ENCODE results near the gene ENGASE.

ENGASE gene

DNA sequence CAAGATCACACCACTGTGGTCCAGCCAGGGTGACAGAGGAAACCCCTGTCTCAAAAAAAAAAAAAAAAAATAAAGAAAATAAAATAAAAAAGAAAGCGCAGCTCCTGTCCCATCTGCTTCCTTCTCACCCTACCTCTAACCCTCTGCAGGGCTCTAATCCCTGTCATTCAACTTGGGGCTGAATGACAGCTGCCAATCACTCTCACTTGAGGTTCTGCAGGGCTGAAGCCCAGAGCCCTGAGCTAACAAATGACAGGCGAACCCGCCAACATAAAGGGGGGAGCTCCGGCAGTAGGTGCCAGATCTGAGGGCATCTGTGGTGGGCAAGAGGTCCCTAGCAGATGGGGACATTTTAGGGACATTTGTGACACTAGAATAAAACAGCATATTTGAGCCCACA is 44.3 kb downstream of the ENGASE start:
- Histone ChIP-seq H3K4me1 (peaks cover 52% of the 10 kb centered on the region), H3K4me3 (ENCODE audit: low read depth, low read length) (no peak overlapping the region), H3K79me2 (peaks cover 11% of the 10 kb centered on the region), H3K9ac (no peak overlapping the region), H3K27ac (no peak overlapping the region), H2AFZ (no peak overlapping the region), H3K36me3 (ENCODE audit: control insufficient read depth, insufficient read depth, low read length) (no peaks in the 10 kb centered on the region), H3K27me3 (ENCODE audit: control insufficient read depth, insufficient read depth, low read length) (no peaks in the 10 kb centered on the region), H3K9me3 (ENCODE audit: control insufficient read depth, low read length) (no peaks in the 10 kb centered on the region), H3K4me2 (ENCODE audit: low read length) (no peak overlapping the region)
- no peak for TF ChIP-seq CTCF (IDR thresholded peaks at IDR 0.05)

DNA sequence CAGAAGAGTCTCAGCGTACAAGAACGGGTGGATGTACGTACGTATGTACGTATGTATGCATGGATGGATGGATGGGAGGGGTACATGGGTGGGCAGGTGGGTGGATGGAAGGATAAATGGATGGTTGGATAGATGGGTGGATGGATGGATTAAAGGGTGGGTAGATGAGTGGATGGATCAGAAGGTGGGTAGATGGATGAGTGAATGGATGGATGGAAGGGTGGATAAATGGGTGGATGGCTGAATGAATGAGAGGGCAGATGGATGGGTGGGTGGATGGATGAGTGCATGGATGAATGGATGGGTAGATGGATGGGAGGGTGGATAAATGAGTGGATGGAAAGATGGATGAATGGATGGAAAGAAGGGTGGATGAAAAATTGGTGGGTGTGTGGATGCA is 45.6 kb downstream of the ENGASE start:
- Histone ChIP-seq H3K27me3 (ENCODE audit: control insufficient read depth, insufficient read depth, low read length) (no peaks in the 10 kb centered on the region), H3K9ac (no peak overlapping the region), H3K4me1 (peaks cover 45% of the 10 kb centered on the region), H3K9me3 (ENCODE audit: control insufficient read depth, low read length) (no peaks in the 10 kb centered on the region), H3K4me3 (ENCODE audit: low read depth, low read length) (no peak overlapping the region), H3K27ac (no peak overlapping the region), H3K36me3 (ENCODE audit: control insufficient read depth, insufficient read depth, low read length) (no peaks in the 10 kb centered on the region), H2AFZ (no peak overlapping the region), H3K4me2 (ENCODE audit: low read length) (no peak overlapping the region), H3K79me2 (peaks cover 11% of the 10 kb centered on the region)
- TF ChIP-seq CTCF (IDR thresholded peaks at IDR 0.05), result no peak

DNA sequence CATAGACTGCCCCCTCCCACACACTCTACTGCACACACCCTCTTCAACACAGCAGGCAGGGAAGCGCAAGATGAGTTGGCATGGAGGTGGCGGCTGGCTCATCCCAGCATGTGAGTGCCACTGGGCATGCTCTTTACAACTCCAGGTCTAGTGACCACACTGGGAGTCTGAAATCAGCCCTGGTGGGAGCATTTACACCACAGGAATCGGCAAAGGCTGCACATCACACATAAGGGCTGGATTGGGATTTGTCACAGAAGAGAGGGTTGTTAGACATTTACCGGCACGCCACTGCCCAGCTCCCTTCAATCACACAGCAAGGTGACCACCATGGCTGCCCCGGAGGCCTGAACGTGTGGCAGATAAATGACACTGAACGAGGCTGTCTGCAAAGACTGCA is 49.4 kb downstream of the ENGASE start:
- H3K4me3 ChIP-seq (ENCODE audit: low read depth, low read length), result no peak overlapping the region
- TF ChIP-seq CTCF (IDR thresholded peaks at IDR 0.05), result no peak
- no peaks in the 10 kb centered on the region for H3K27me3 ChIP-seq (ENCODE audit: control insufficient read depth, insufficient read depth, low read length)

GRCh38 chr17:79124513-79125209 is 50.0 kb downstream of the ENGASE start:
- peaks cover 37% of the 10 kb centered on the region for H3K4me1 ChIP-seq
- H3K4me3 ChIP-seq (ENCODE audit: low read depth, low read length), result no peak overlapping the region
- no peak overlapping the region for H3K9ac ChIP-seq
- TF ChIP-seq CTCF (IDR thresholded peaks at IDR 0.05), result no peak
- no peak overlapping the region for H3K4me2 ChIP-seq (ENCODE audit: low read length)
- no peaks in the 10 kb centered on the region for H3K36me3 ChIP-seq (ENCODE audit: control insufficient read depth, insufficient read depth, low read length)
- peaks cover 6% of the 10 kb centered on the region for H3K79me2 ChIP-seq
- no peak overlapping the region for H3K27ac ChIP-seq
- H3K9me3 ChIP-seq (ENCODE audit: control insufficient read depth, low read length), result no peaks in the 10 kb centered on the region
- H2AFZ ChIP-seq, result no peak overlapping the region
- H3K27me3 ChIP-seq (ENCODE audit: control insufficient read depth, insufficient read depth, low read length), result no peaks in the 10 kb centered on the region

More for the DNA sequence above, 49.4 kb downstream of the ENGASE start:
- no peak overlapping the region for H3K9ac ChIP-seq
- H3K4me1 ChIP-seq, result peaks cover 40% of the 10 kb centered on the region
- H3K27ac ChIP-seq, result no peak overlapping the region
- H2AFZ ChIP-seq, result no peak overlapping the region
- no peaks in the 10 kb centered on the region for H3K36me3 ChIP-seq (ENCODE audit: control insufficient read depth, insufficient read depth, low read length)
- H3K4me2 ChIP-seq (ENCODE audit: low read length), result no peak overlapping the region
- no peaks in the 10 kb centered on the region for H3K9me3 ChIP-seq (ENCODE audit: control insufficient read depth, low read length)
- peaks cover 6% of the 10 kb centered on the region for H3K79me2 ChIP-seq

GRCh38 chr17:79125503-79125902 is 50.9 kb downstream of the ENGASE start:
- Histone ChIP-seq H3K9me3 (ENCODE audit: control insufficient read depth, low read length) (no peaks in the 10 kb centered on the region), H3K79me2 (peaks cover 3% of the 10 kb centered on the region), H2AFZ (peak overlapping the region; percentile 45), H3K27me3 (ENCODE audit: control insufficient read depth, insufficient read depth, low read length) (no peaks in the 10 kb centered on the region), H3K36me3 (ENCODE audit: control insufficient read depth, insufficient read depth, low read length) (no peaks in the 10 kb centered on the region), H3K9ac (no peak overlapping the region), H3K4me2 (ENCODE audit: low read length) (no peak overlapping the region), H3K4me1 (peaks cover 37% of the 10 kb centered on the region), H3K27ac (no peak overlapping the region), H3K4me3 (ENCODE audit: low read depth, low read length) (no peak overlapping the region)
- TF ChIP-seq CTCF (IDR thresholded peaks at IDR 0.05), result no peak
